Sigmoid colon (tissue), 7 donors: ENCODE measurements around the gene CCNY. TPM values are rescaled to one million over a fixed set of nuclear protein-coding genes. Genes with fewer than 3 reads are reported as not detected.

Experiments
- DNase-seq: peaks from one replicate; pipeline ENCODE4 v3.0.0-alpha.2; 2019
- H3K27ac ChIP-seq, 4 donors: fragments of 200-600 bp; sonication (generic); one replicate each; pipeline ENCODE4 v1.5.1; 2016 to 2019; ENCODE audit warnings: mild to moderate bottlenecking in 1 of 4
- H3K27me3 ChIP-seq, 3 donors: fragments of 200-600 bp; sonication (generic); one replicate each; pipeline ENCODE4 v1.5.1; 2019; ENCODE audit warnings: mild to moderate bottlenecking in 1 of 3
- H3K36me3 ChIP-seq, 4 donors: fragments of 200-600 bp; sonication (generic); one replicate each; pipeline ENCODE4 v1.5.1; 2016 to 2019
- H3K4me1 ChIP-seq, 4 donors: fragments of 200-600 bp; sonication (generic); one replicate each; pipeline ENCODE4 v1.5.1; 2017 to 2019
- H3K4me3 ChIP-seq, 4 donors: fragments of 200-600 bp; sonication (generic); one replicate each; pipeline ENCODE4 v1.5.1; 2017 to 2019; ENCODE audit warnings: mild to moderate bottlenecking in 2 of 4, moderate library complexity in 1 of 4
- H3K9me3 ChIP-seq, 4 donors: fragments of 200-600 bp in 3 of 4; sonication (generic) in 3 of 4; one replicate each; pipeline versions ENCODE4 v1.5.1 to v1.6.1; 2013 to 2019
- EP300 ChIP-seq, 4 donors: sonication (generic); formaldehyde crosslinking; IDR thresholded peaks; one replicate each; pipeline ENCODE4 v1.6.1; 2017; ENCODE audit warnings: antibody characterized with exemption in 4 of 4
- POLR2A ChIP-seq, 2 donors: fragments of 450-650 bp; IDR thresholded peaks; one replicate each; pipeline ENCODE4 v1.6.1; 2016; ENCODE audit warnings: antibody characterized with exemption in 2 of 2, mild to moderate bottlenecking in 2 of 2, moderate library complexity in 2 of 2
- POLR2AphosphoS5 ChIP-seq, 4 donors: sonication (generic); formaldehyde crosslinking; IDR thresholded peaks; one replicate each; pipeline ENCODE4 v1.6.1; 2017; ENCODE audit warnings: antibody characterized with exemption in 4 of 4
- WGBS, 2 donors: extraction: QIAGEN DNeasy Blood & Tissue Kit; methylation state at CpG; one replicate each; pipeline ENCODE4 v1.1.7; 2013; 5-methylcytosine and 5-hydroxymethylcytosine counted together
- intact Hi-C: fragments of 100-400 bp; cut with DNase I; formaldehyde crosslinking; loops from one replicate; pipeline ENCODE4 v1.15.1; 2023
- polyA plus RNA-seq, 3 donors: library from polyadenylated mRNA; stranded (reverse); fragments of 200-250 nt; gene quantifications; one replicate each; pipeline ENCODE4 v1.2.3, GENCODE V29; 2013
- total RNA-seq, 4 donors: library from RNA; depleted of rRNA; stranded (reverse); fragments of >200 nt; gene quantifications; one replicate each; pipeline ENCODE4 v1.1.0, GENCODE V29; 2016
- TF ChIP-seq, protein P1 (sequence below), 4 experiments: fragments of 450-650 bp in 3 of 4; fragments of 200-600 bp in 1 of 4; IDR thresholded peaks; one replicate each; pipeline ENCODE4 v1.5.1; 2016 to 2019; ENCODE audit warnings: antibody characterized with exemption in 4 of 4, mild to moderate bottlenecking in 3 of 4, moderate library complexity in 2 of 4
- donor health status: healthy with polysubstance abuse.
- donor health status: Bipolar disorder and iron deficiency.
- donor health status: healthy.

Gene CCNY
- total and polyA plus RNA-seq, 7 donors = 24.0 to 45.7 (median 35.7) TPM

DNA sequence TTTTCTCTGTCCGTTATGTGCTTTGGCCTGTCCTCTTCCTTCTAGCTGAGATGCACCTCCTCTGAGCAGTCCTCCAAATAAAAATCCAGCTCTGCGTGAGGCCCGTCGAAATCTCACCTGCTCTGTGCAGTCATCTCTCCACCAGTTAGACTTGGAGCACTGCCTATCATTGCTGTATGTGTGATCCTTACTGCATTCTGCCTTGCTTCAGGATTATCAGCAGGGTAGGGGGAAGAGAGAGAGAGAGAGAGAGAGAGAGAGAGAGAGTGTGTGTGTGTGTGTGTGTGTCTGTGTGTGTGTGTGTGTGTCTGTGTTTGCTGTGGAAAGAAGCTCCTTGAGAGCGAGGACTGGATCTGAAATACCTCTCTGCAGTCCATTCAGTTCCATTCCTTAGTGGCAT, 129.4 kb downstream of the CCNY start:
- intact Hi-C loops = no loop called here
- H3K9me3 ChIP-seq = no peaks in the 10 kb centered on the region

DNA sequence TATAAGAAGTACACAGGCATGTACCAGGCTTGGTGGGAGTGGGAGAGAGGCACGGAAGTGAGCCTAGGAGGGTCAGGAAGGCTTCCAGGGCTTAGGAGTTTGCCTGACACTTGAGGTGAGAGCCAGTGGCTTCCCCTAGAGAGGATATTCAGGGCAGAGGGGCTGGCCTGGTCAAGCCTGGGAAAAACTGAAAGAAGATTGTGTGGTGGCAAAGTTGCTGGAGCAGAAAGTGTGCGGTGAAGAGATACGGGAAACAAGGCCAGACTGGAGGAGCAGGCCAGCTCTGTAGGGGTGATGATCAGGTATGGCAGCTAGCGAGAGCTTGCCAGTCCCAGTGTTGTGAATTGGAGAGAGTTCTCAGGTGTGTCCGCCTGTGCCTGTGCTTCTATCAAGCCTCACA, 129.9 kb downstream of the CCNY start:
- H3K4me1 ChIP-seq = peaks cover 0 to 72% (median 59%) of the 10 kb centered on the region in 4 donors
- 79 to 96% methylated on average over 5 of the region's 5 CpGs for WGBS, 2 donors
- H3K4me3 ChIP-seq = no peak overlapping the region
- intact Hi-C loops = no loop called here
- no peak overlapping the region for H3K27ac ChIP-seq
- no peaks in the 10 kb centered on the region for H3K9me3 ChIP-seq
- no peaks in the 10 kb centered on the region for H3K36me3 ChIP-seq
- H3K27me3 ChIP-seq = no peaks in the 10 kb centered on the region
- TF ChIP-seq POLR2A (IDR thresholded peaks at IDR 0.05) (no peak), POLR2AphosphoS5 (IDR thresholded peaks at IDR 0.05) (no peak), EP300 (IDR thresholded peaks at IDR 0.05) (no peak)
- TF ChIP-seq, protein P1, sequence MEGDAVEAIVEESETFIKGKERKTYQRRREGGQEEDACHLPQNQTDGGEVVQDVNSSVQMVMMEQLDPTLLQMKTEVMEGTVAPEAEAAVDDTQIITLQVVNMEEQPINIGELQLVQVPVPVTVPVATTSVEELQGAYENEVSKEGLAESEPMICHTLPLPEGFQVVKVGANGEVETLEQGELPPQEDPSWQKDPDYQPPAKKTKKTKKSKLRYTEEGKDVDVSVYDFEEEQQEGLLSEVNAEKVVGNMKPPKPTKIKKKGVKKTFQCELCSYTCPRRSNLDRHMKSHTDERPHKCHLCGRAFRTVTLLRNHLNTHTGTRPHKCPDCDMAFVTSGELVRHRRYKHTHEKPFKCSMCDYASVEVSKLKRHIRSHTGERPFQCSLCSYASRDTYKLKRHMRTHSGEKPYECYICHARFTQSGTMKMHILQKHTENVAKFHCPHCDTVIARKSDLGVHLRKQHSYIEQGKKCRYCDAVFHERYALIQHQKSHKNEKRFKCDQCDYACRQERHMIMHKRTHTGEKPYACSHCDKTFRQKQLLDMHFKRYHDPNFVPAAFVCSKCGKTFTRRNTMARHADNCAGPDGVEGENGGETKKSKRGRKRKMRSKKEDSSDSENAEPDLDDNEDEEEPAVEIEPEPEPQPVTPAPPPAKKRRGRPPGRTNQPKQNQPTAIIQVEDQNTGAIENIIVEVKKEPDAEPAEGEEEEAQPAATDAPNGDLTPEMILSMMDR (IDR thresholded peaks at IDR 0.05) = no peak
- DNase-seq = no peak

More for the DNA sequence above, 129.4 kb downstream of the CCNY start:
- Histone ChIP-seq H3K4me3 (no peak overlapping the region), H3K4me1 (peaks cover 0 to 72% (median 59%) of the 10 kb centered on the region in 4 donors), H3K27me3 (no peaks in the 10 kb centered on the region), H3K27ac (no peak overlapping the region), H3K36me3 (no peaks in the 10 kb centered on the region)
- DNase-seq = no peak
- 88 to 89% methylated on average over 5 of the region's 5 CpGs for WGBS, 2 donors
- TF ChIP-seq POLR2A (IDR thresholded peaks at IDR 0.05) (no peak), EP300 (IDR thresholded peaks at IDR 0.05) (no peak), POLR2AphosphoS5 (IDR thresholded peaks at IDR 0.05) (no peak)
- TF ChIP-seq, protein P1 (IDR thresholded peaks at IDR 0.05) = no peak

DNA sequence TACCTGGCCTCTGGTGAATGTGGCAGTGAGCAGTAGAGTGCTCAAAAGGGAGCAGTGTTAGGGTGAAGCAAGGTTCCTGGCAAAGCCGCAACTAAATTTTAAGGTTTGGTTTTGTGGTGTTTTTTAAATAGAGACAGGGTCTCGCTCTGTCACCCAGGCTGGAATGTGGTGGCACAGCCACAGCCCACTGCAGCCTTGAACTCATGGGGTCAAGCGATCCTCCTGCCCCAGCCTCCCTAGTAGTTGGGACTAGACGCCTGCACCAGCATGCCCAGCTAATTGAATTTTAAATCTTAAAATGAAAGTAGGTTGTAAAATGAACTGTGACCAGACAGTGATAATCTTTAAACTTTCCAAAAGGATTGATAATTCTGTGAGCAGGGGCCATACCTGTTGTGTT, 130.4 kb downstream of the CCNY start:
- TF ChIP-seq EP300 (IDR thresholded peaks at IDR 0.05) (no peak), POLR2AphosphoS5 (IDR thresholded peaks at IDR 0.05) (no peak)
- TF ChIP-seq, protein P1 (IDR thresholded peaks at IDR 0.05) = no peak
- intact Hi-C loops = no loop called here
- no peak overlapping the region for H3K27ac ChIP-seq
- no peaks in the 10 kb centered on the region for H3K36me3 ChIP-seq
- 95 to 97% methylated on average over 4 of the region's 4 CpGs for WGBS, 2 donors
- H3K4me1 ChIP-seq = peaks cover 0 to 74% (median 59%) of the 10 kb centered on the region in 4 donors
- no peak overlapping the region for H3K4me3 ChIP-seq
- DNase-seq = no peak
- H3K9me3 ChIP-seq = no peaks in the 10 kb centered on the region
- no peaks in the 10 kb centered on the region for H3K27me3 ChIP-seq

DNA sequence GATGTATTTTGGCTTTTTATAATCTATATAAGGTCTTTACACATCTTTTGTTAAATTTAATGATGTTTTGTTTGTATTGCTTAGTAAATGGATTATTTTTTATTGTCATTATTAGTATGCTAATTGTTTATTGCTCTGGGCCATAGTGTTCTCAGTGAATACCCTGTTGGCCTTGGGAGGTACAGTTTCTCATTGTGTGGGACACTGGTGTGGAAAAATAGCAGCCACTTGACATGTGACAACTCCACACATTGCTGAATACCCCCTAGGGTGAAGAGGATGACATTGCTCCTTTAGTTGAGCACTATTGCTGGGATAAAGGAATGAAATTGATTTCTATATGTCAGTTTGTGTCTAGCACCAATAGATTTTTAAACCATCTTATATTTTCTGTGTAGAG, 130.9 kb downstream of the CCNY start:
- H3K27ac ChIP-seq = no peak overlapping the region
- TF ChIP-seq POLR2A (IDR thresholded peaks at IDR 0.05) = no peak
- TF ChIP-seq, protein P1 (IDR thresholded peaks at IDR 0.05) = no peak
- TF ChIP-seq EP300 (IDR thresholded peaks at IDR 0.05) = no peak
- TF ChIP-seq POLR2AphosphoS5 (IDR thresholded peaks at IDR 0.05) = no peak
- peaks cover 0 to 71% (median 55%) of the 10 kb centered on the region in 4 donors for H3K4me1 ChIP-seq
- no peaks in the 10 kb centered on the region for H3K9me3 ChIP-seq
- no peak for DNase-seq
- H3K27me3 ChIP-seq = no peaks in the 10 kb centered on the region
- H3K4me3 ChIP-seq = no peak overlapping the region
- H3K36me3 ChIP-seq = no peaks in the 10 kb centered on the region
- intact Hi-C loops = no loop called here

DNA sequence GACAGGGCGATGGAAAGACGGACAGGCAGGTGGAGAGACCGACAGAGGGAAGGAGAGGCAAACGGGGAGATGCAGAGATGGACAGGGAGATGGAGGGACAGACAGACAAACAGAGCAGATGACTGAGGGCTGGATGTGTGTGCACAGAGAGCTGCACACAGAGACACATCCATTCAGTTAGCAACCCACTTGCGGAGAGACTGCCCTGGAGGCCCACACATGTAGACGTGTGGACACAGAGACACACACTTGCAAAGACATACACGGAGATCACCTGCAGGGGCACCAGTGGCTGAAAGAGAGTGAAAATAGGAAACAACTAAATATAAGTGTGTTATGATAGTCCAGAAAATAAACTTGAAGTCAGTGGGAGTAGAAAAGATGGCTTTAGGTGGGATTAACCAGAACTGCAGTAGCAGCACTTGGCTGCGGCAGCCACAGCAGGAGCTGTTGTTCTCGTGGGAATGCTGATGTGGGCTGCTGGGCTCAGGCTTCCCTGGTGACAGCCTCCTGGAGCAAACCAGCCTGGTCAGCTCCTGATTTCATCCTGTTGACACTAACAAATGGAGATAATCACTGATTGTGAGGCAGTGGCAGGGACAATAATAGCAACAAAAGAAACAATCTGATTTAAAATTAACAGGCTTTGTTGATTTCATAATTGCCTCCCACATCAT, 134.1 kb downstream of the CCNY start:
- Histone ChIP-seq H3K4me1 (peaks cover 0 to 39% (median 23%) of the 10 kb centered on the region in 4 donors), H3K4me3 (no peak overlapping the region), H3K36me3 (no peaks in the 10 kb centered on the region), H3K27me3 (no peaks in the 10 kb centered on the region), H3K9me3 (no peaks in the 10 kb centered on the region), H3K27ac (no peak overlapping the region)
- intact Hi-C loops = no loop called here
- DNase-seq = no peak
- TF ChIP-seq, protein P1 (IDR thresholded peaks at IDR 0.05) = no peak
- TF ChIP-seq POLR2AphosphoS5 (IDR thresholded peaks at IDR 0.05) = no peak
- TF ChIP-seq EP300 (IDR thresholded peaks at IDR 0.05) = no peak
- no peak for TF ChIP-seq POLR2A (IDR thresholded peaks at IDR 0.05)
- 90 to 91% methylated on average over 9 of the region's 9 CpGs for WGBS, 2 donors
